GM12878 (cell line): ENCODE measurements around the gene AKR1A1. TPM values are rescaled to one million over a fixed set of nuclear protein-coding genes. Genes with fewer than 3 reads are reported as not detected.
A peak's percentile ranks its signal among the peaks of the same experiment; 100 is the strongest.

Experiments used
- ASH2L ChIP-seq: fragments of 300-600, 200-600 bp; sonication (generic); IDR thresholded peaks from 2 replicates; pipeline ENCODE4 v1.6.1; 2017; ENCODE audit warnings: low read depth, mild to moderate bottlenecking, borderline replicate concordance
- CREB1 ChIP-seq: IDR thresholded peaks from 2 replicates; pipeline ENCODE4 v1.6.1; 2012; ENCODE audit warnings: low read depth, mild to moderate bottlenecking, inconsistent platforms
- EED ChIP-seq: sonication (generic); IDR thresholded peaks from 2 replicates; pipeline ENCODE4 v1.6.1; 2016; ENCODE audit warnings: antibody characterized with exemption, low read depth
- EP300 ChIP-seq, 2 experiments: fragments of 150-350 bp in 1 of 2; IDR thresholded peaks; 2 replicates each; pipeline ENCODE4 v1.6.1; 2011 to 2012; ENCODE audit warnings: low read depth in 2 of 2, low read length in 2 of 2, borderline replicate concordance in 1 of 2, improper control_type of control experiment in 1 of 2, inconsistent platforms in 1 of 2; ENCODE audit not compliant: control insufficient read depth in 1 of 2
- GATAD2B ChIP-seq: fragments of 450-650 bp; conservative IDR thresholded peaks from 2 replicates; pipeline ENCODE4 v1.6.1; 2017; ENCODE audit warnings: low read depth, mild to moderate bottlenecking, moderate library complexity
- IRF4 ChIP-seq: IDR thresholded peaks from 2 replicates; pipeline ENCODE4 v1.6.1; 2011; ENCODE audit warnings: low read depth, low read length
- MTA3 ChIP-seq: IDR thresholded peaks from 2 replicates; pipeline ENCODE4 v1.6.1; 2012; ENCODE audit warnings: low read length, inconsistent platforms, borderline replicate concordance
- MXI1 ChIP-seq: fragments of 150-350 bp; IDR thresholded peaks from 2 replicates; pipeline ENCODE4 v1.6.1; 2011; ENCODE audit warnings: low read depth, mild to moderate bottlenecking, inconsistent platforms, low read length, improper control_type of control experiment
- NBN ChIP-seq: fragments of 450-650 bp; IDR thresholded peaks from 2 replicates; pipeline ENCODE4 v1.6.1; 2016
- NFXL1 ChIP-seq: fragments of 450-650 bp; IDR thresholded peaks from 2 replicates; pipeline ENCODE4 v1.6.1; 2017; ENCODE audit warnings: antibody characterized with exemption, mild to moderate bottlenecking, borderline replicate concordance
- RCOR1 ChIP-seq: conservative IDR thresholded peaks from 2 replicates; pipeline ENCODE4 v1.6.1; 2012; ENCODE audit warnings: low read depth, low read length, improper control_type of control experiment
- SREBF2 ChIP-seq: IDR thresholded peaks from 2 replicates; pipeline ENCODE4 v1.6.1; 2012; ENCODE audit warnings: mild to moderate bottlenecking, low read length
- STAT1 ChIP-seq: fragments of 450-650 bp; conservative IDR thresholded peaks from 2 replicates; pipeline ENCODE4 v1.6.1; 2014; ENCODE audit warnings: antibody characterized with exemption, mild to moderate bottlenecking
- ZNF217 ChIP-seq: fragments of 450-650 bp; IDR thresholded peaks from 2 replicates; pipeline ENCODE4 v1.6.1; 2017; ENCODE audit warnings: antibody characterized with exemption, mild to moderate bottlenecking
- ZNF622 ChIP-seq: fragments of 450-650 bp; IDR thresholded peaks from 2 replicates; pipeline ENCODE4 v1.6.1; 2017; ENCODE audit warnings: mild to moderate bottlenecking, inconsistent platforms
- ZZZ3 ChIP-seq: IDR thresholded peaks from 2 replicates; pipeline ENCODE4 v1.6.1; 2011; ENCODE audit warnings: low read depth; ENCODE audit not compliant: control insufficient read depth, insufficient read length
- polyA plus RNA-seq, 11 experiments: library from polyadenylated mRNA; depleted of rRNA in 4 of 11; unstranded in 6 of 11; stranded (reverse) in 5 of 11; fragments of >200 nt; fragmentation: Nextera tagmentation in 4 of 11; fragmentation: Illumina TruSeq in 1 of 11; extraction: Ambion mirVana in 4 of 11; extraction: Trizol in 1 of 11; gene quantifications; 1 replicate in 1 of 11; 2 replicates in 10 of 11; pipeline versions ENCODE4 v1.2.1 to v1.2.3, GENCODE V29; 2011 to 2016; ENCODE audit warnings: inconsistent platforms in 2 of 11, missing spikeins in 2 of 11, low read depth in 1 of 11
- total RNA-seq, 4 experiments: library from RNA; depleted of rRNA in 3 of 4; stranded (reverse); fragments of >200 nt in 3 of 4; fragmentation: Illumina TruSeq in 1 of 4; extraction: Trizol in 1 of 4; gene quantifications; 2 replicates each; pipeline versions ENCODE4 v1.2.1 to v1.2.3, GENCODE V29; 2013 to 2021
- TF ChIP-seq, protein P1 (sequence below): IDR thresholded peaks from 2 replicates; pipeline ENCODE4 v1.6.1; 2011; ENCODE audit warnings: low read depth, mild to moderate bottlenecking, low read length, moderate library complexity, borderline replicate concordance; ENCODE audit errors: extremely low read depth
- TF ChIP-seq, protein P2 (sequence below): fragments of 450-650 bp; formaldehyde crosslinking; IDR thresholded peaks from 2 replicates; pipeline ENCODE4 v1.5.0; 2022; ENCODE audit warnings: mild to moderate bottlenecking, missing genetic modification characterization
- TF ChIP-seq, protein P3 (sequence below): fragments of 450-650 bp; IDR thresholded peaks from 2 replicates; pipeline ENCODE4 v1.6.1; 2018; ENCODE audit warnings: mild to moderate bottlenecking, low read depth, moderate library complexity; ENCODE audit not compliant: partially characterized antibody
- TF ChIP-seq, protein P4 (sequence below): fragments of 450-650 bp; IDR thresholded peaks from 2 replicates; pipeline ENCODE4 v1.6.1; 2016; ENCODE audit warnings: mild to moderate bottlenecking

AKR1A1 gene
- total and polyA plus RNA-seq, 10 of the 15 experiments (the other 5 are each of a cell fraction or from before 2014, with no cell fraction given) = 187 to 335 (median 241) TPM

DNA sequence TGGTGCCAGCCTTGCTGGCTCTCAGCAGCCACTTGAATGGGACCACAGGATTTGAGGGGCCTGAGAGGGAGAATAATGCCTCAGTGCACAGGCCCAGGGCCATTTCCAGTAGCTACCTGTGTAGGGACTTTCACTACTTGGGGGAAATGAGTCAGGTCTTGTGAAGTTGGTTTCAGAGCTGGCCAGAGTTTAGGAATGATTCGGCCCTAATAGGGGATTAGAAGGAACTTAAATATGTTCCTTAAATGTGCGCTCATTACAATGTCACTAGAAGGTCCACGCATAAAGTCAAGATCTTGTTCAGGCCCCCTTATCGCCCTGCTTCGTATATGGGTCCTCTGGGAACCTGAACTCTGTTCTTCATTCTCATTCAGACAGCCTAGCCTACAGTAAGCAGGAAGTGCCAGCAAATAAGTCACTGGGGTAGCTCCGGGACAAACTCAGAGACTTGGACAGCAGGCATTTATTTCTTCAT, 5.6 kb upstream of the AKR1A1 start (continued):
- 0 out of 2 replicates have a peak, but pooled peaks have one; percentile 31 for TF ChIP-seq GATAD2B
- peak; percentile 99 for TF ChIP-seq EED
- no peak for TF ChIP-seq RCOR1
- TF ChIP-seq ASH2L = no peak
- TF ChIP-seq IRF4 = peak; percentile 95
- TF ChIP-seq STAT1 = no peak
- no peak for TF ChIP-seq MXI1
- TF ChIP-seq CREB1 = peak; percentile 26; the same call in 1 of the 2 replicates
- TF ChIP-seq, protein P1, sequence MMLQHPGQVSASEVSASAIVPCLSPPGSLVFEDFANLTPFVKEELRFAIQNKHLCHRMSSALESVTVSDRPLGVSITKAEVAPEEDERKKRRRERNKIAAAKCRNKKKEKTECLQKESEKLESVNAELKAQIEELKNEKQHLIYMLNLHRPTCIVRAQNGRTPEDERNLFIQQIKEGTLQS = no peak
- TF ChIP-seq MTA3 = peak; percentile 60; the same call in 1 of the 2 replicates
- TF ChIP-seq, protein P2, sequence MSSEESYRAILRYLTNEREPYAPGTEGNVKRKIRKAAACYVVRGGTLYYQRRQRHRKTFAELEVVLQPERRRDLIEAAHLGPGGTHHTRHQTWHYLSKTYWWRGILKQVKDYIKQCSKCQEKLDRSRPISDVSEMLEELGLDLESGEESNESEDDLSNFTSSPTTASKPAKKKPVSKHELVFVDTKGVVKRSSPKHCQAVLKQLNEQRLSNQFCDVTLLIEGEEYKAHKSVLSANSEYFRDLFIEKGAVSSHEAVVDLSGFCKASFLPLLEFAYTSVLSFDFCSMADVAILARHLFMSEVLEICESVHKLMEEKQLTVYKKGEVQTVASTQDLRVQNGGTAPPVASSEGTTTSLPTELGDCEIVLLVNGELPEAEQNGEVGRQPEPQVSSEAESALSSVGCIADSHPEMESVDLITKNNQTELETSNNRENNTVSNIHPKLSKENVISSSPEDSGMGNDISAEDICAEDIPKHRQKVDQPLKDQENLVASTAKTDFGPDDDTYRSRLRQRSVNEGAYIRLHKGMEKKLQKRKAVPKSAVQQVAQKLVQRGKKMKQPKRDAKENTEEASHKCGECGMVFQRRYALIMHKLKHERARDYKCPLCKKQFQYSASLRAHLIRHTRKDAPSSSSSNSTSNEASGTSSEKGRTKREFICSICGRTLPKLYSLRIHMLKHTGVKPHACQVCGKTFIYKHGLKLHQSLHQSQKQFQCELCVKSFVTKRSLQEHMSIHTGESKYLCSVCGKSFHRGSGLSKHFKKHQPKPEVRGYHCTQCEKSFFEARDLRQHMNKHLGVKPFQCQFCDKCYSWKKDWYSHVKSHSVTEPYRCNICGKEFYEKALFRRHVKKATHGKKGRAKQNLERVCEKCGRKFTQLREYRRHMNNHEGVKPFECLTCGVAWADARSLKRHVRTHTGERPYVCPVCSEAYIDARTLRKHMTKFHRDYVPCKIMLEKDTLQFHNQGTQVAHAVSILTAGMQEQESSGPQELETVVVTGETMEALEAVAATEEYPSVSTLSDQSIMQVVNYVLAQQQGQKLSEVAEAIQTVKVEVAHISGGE (CRISPR knock-in tag) = no peak
- no peak for TF ChIP-seq SREBF2
- TF ChIP-seq EP300 (IDR thresholded peaks at IDR 0.05; ENCODE audit: borderline replicate concordance in 1 of 2, control insufficient read depth in 1 of 2, low read depth in 2 of 2, low read length in 2 of 2) = peak; percentile 79 to 80
- TF ChIP-seq, protein P3, sequence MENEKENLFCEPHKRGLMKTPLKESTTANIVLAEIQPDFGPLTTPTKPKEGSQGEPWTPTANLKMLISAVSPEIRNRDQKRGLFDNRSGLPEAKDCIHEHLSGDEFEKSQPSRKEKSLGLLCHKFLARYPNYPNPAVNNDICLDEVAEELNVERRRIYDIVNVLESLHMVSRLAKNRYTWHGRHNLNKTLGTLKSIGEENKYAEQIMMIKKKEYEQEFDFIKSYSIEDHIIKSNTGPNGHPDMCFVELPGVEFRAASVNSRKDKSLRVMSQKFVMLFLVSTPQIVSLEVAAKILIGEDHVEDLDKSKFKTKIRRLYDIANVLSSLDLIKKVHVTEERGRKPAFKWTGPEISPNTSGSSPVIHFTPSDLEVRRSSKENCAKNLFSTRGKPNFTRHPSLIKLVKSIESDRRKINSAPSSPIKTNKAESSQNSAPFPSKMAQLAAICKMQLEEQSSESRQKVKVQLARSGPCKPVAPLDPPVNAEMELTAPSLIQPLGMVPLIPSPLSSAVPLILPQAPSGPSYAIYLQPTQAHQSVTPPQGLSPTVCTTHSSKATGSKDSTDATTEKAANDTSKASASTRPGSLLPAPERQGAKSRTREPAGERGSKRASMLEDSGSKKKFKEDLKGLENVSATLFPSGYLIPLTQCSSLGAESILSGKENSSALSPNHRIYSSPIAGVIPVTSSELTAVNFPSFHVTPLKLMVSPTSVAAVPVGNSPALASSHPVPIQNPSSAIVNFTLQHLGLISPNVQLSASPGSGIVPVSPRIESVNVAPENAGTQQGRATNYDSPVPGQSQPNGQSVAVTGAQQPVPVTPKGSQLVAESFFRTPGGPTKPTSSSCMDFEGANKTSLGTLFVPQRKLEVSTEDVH = no peak
- no peak for TF ChIP-seq ZZZ3
- no peak for TF ChIP-seq NFXL1
- TF ChIP-seq, protein P4, sequence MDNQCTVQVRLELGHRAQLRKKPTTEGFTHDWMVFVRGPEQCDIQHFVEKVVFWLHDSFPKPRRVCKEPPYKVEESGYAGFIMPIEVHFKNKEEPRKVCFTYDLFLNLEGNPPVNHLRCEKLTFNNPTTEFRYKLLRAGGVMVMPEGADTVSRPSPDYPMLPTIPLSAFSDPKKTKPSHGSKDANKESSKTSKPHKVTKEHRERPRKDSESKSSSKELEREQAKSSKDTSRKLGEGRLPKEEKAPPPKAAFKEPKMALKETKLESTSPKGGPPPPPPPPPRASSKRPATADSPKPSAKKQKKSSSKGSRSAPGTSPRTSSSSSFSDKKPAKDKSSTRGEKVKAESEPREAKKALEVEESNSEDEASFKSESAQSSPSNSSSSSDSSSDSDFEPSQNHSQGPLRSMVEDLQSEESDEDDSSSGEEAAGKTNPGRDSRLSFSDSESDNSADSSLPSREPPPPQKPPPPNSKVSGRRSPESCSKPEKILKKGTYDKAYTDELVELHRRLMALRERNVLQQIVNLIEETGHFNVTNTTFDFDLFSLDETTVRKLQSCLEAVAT = no peak
- TF ChIP-seq NBN = 0 out of 2 replicates have a peak, but pooled peaks have one; percentile 59
- TF ChIP-seq ZNF622 = no peak
- TF ChIP-seq ZNF217 = no peak
